ENCODE results near the gene CTU2.

The CTU2 gene

GRCh38 chr16:88715312-88716190, 9.2 kb downstream of the CTU2 start:
- DNase-seq, result no peak

GRCh38 chr16:88716201-88716600, 9.9 kb downstream of the CTU2 start:
- no peak for DNase-seq

DNA sequence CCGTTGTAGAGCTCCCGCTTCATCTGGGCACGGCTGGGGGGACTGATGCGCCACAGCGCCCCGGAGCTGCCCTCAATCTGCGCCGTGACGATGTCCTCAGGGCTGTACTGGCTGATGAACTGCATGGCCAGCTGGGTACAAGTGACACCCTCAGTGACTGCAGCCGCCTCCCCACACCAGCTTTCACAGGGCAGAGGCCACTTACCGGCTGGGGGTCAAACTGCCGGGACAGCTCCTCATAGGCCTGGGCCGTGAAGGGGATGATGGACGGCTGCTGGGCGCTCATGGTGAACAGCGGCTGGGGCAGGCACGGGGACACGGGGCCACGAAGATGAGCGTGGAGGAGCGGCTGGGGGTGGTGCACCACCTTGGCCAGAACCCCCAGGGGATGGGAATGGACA, 10.3 kb downstream of the CTU2 start:
- no peak for DNase-seq

GRCh38 chr16:88718178-88718577, 11.9 kb downstream of the CTU2 start:
- no peak for DNase-seq

DNA sequence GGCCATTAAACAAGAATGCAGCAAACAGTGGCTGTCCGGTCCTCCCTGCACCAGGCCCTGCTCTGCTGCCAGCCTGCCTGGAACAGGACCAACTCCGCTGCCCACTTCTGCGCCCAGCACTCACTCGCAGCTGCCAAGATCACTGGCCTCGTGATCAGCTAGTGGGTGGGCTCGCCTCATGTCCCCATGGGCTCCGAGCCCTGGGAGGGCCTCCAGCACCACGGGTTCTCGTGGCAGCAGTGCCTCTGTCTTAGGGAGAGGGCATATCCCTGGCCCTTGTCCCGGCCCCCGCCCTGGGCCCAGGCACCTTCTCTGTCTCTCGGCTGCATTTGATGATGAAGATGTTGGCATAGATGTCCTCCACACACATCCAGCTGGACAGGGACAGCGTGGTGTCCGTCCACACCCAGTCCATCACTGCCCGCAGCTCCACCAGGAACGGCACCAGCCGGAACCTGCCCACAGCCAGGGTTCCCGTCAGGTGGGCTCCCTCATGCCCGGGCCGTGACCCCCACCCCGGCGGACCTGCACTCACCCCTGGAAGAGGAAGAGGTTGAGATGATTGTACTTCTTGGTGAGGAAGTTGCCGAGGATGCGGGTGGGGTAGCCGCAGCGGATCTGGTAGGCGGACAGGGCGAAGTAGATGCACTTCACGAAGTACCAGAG, 13.1 kb downstream of the CTU2 start:
- peak; percentile 86 for DNase-seq

DNA sequence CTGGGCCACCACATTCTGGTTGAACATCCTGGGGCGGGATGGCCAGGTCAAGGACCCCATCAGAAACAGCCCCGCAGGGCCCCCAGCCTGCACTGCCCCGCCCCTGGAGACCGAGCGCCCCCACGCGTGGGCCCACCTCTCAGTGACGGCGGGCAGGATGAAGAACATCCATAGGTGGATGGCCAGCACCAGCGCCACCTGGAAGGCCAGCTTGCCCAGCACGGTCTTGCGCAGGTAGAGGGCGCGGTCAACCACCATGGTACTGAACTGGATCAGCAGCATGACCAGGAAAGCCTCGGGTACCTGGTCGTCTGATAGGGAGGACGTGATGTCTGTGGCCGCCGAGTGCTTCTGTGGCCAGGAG, 13.6 kb downstream of the CTU2 start:
- no peak for DNase-seq

DNA sequence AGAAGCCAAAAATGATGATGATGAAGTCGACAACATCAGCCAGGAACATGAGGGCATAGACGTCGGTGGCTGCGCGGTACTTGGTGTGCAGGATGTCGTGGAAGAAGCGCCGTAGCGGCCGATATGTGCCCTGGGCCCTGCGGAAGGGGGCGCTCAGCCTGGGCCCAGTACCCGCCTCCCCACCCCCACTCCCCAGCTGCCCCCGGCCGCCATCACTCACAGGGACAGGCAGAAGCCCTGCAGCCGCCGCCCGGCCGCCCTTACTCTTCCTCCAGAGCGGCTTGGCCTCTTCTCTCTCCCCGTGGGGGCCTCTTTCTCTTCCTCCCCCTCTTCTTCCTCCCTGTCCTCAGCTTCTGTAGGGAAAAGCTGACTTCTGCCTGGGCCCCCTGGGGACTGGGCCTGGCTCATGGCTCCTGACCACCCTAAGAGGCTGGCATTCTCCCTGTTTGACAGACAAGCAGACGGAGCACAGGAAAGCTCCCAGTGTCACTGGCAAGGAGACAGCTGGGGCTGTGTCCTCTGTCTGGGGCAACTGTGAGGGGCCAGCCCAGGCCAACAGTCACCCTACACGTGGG, 14.2 kb downstream of the CTU2 start:
- DNase-seq, result no peak

DNA sequence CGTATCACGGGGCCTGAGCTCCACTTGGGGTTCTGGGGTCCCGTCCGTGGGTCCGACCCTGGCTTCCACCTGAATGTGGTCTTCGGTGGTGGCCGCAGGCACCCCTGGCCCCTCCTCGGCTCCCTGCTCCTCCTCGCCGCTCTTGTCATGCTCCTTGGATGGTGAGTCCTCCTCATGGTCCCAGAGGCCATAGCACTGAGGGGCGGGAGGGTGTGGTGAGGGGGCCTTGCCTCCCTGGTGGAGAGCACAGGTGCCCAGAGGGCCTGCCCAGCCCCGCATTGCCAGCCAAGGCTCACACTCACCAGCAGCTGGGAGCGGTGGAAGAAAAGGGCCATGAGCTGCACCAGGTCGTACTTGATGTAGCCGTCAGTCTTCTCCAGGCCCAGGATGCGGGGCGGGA, 14.9 kb downstream of the CTU2 start:
- no peak for DNase-seq

GRCh38 chr16:88721815-88722755, 15.8 kb downstream of the CTU2 start:
- DNase-seq, result no peak

DNA sequence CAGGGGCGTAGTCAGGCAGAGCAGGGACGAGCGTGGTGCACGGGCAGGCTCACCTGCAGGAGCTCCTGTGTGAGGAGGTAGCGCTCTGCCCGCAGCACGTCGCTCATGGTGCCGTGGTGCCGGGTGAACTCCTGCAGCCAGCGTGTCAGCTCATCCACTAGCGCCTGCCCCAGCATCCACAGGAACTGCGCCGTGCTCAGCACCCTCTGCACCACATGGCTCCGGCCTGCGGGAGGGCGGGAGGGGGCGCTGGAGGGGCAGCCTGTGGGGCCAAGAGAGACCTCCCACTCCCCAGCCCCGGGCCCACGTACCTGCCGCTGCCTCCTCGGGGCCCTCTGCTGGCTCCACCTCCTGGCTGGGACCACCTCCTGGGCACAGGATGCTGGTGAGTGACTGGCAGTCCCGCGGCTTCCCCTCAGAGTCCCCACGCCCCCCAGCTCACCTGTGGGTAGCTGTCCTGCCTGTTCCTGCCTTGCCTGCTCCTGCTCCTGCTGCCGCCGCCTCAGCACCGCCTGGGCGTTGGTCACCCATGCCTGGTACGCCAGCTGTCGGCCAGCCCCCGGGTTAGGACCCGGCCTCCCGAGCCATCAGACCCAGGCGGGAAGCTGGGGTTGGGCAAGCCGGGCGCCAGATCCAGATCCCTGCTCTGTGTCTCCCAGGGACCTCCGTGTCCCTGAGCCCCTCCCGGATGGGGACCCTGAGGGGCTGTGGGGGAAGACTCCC, 16.6 kb downstream of the CTU2 start:
- no peak for DNase-seq

- no peak for DNase-seq
These were observed 17.2 kb downstream of the CTU2 start for GRCh38 chr16:88723507-88723887.

DNA sequence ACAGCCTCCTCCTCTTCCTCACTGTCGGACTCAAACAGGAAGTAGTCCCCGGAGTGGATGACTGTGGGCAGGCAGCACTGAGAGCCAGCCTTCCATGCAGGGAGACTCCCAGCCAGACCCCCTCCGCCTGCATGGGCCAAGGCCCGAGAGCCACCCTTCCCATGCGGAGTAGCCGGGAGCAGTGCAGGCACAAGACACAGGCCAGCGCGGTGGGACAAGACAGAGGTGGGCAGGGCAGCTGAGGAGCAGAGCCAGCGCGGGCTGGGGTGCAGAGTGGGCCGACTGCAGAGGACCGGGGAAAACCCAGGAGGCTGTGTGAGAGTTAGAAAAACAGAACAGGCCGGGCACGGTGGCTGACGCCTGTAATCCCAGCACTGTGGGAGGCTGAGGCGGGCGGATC, 17.6 kb downstream of the CTU2 start:
- DNase-seq, result no peak

GRCh38 chr16:88724855-88725555, 18.7 kb downstream of the CTU2 start:
- DNase-seq, result no peak

- no peak for DNase-seq
These were observed 19.5 kb downstream of the CTU2 start for GRCh38 chr16:88725609-88726407.

DNA sequence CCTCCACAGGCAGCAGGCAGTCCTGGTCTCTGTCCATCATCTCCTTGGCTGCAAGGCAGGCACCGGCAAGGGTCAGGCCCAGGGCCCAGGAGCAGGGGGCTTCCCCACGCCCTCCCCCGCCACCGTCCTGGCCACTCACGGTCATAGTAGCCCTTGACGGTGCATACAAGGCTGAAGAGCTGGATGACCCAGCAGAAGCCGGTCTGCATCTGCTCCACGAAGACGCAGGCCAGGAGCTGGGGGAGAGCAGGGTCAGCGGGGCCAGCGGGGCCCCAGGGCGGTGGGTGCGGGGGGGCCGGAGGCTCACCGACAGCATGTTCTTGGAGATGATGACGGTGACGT, 20.1 kb downstream of the CTU2 start:
- no peak for DNase-seq

DNA sequence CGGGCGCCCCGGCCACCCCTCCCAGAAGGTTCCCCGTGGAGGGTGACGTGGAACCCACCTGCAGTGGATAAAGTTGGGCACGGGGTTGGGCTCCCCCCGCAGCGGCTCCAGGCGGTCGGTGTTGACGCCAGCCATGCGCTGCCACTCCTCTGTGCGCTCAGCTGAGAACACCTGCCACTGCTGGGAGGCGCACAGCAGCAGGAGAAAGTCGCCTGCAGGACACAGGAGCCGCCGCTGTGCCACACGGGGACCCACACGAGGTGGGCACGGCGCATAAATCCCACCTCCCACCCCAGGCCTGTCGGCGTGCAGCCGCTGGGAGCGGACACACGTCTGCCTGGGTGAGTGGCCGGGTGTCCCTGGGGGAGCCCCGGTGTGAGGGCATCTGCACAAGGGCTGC, 20.7 kb downstream of the CTU2 start:
- DNase-seq, result no peak

- DNase-seq, result no peak
These were observed 21.6 kb downstream of the CTU2 start for GRCh38 chr16:88727871-88728270.

GRCh38 chr16:88730632-88731607, 24.6 kb downstream of the CTU2 start:
- no peak for DNase-seq

DNA sequence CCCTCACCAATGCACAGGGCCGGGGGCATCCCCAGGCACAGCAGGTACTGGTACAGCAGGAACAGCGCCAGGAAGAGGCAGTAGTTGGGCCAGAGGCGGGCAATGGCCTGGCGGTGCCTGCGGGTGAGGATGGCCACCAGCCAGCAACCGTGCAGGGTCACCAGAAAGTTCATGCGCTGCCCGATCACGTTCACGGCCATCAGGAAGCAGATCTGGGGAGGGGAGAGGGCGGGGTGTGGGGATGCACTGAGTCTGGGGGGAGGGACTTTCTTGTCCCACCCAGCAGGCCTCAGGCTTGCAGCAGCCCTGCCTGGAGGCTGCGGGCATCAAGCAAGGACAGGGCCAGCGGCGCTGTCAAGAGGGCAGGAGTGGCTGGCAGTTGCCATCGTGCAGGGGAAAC, 25.4 kb downstream of the CTU2 start:
- DNase-seq, result no peak

Measured in midbrain (tissue), 1 donor.